Stimulated activated CD4-positive, alpha-beta T cell treated with anti-CD3 and anti-CD28 coated beads, TNF-alpha, amount 100 ng/mL, for 48 hours (primary cell): ENCODE data around the gene CDKAL1.

Source experiments
- DNase-seq, 3 donors: peaks; one replicate each; pipeline ENCODE4 v3.0.0-alpha.2; 2020; ENCODE audit warnings: low read depth in 3 of 3

The CDKAL1 gene

DNA sequence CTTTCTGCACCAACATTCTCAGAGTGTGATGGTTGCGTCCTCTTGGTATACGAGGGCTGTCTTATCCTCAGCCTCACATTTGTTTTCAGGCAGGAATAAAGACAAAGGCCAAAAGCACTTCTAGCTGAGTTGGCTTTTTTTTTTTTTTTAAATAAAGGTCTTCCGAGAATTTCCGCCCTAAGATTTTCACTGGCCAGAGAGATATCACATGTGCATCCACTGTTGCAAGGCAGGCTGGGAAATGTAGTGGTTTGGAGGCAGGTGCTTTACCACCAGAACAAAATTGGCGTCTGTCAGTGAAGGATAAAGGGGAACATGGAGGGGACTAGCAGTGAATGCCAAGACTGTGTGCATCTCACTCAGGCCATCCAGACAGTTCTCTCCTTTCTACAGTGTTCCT is 724.4 kb downstream of the CDKAL1 start:
- no peak for DNase-seq

DNA sequence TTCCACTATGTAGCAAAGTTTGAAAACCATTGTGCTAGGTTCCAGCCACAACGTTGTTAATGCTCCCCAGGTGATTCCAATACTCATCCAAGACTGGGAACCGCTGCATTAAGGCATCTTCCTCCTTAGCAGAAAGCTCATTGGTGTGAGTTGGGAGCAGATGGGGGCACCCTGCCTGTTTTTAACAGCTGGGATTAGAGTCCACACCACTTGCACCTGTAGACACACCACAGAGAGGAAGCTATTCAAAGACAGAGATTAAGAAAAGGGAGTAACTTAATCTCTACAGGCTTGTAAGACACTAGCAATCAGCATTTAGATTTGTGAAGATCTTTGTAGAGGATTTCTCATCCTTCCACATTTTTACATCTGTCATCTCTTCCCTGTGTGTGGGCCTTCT is 725.4 kb downstream of the CDKAL1 start:
- DNase-seq: no peak

DNA sequence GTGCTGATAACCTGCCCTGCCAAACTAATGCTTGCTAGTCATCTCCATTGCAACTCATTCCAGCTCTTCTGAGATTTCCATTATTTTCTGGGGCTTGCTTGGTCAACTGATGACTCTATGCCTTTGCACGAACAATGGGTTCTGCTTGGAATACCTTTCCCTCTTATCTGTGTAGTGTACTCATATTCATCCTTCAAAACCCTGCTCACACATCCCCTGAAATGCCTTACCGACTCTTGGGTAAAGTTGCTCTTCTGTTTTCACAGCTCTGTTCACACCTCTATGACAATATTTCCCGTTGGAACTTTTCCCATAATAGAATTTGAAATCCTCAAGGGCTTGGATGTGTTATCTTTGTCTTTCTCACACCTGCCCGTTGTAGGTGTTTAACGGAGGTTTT is 728.2 kb downstream of the CDKAL1 start:
- no peak for DNase-seq

DNA sequence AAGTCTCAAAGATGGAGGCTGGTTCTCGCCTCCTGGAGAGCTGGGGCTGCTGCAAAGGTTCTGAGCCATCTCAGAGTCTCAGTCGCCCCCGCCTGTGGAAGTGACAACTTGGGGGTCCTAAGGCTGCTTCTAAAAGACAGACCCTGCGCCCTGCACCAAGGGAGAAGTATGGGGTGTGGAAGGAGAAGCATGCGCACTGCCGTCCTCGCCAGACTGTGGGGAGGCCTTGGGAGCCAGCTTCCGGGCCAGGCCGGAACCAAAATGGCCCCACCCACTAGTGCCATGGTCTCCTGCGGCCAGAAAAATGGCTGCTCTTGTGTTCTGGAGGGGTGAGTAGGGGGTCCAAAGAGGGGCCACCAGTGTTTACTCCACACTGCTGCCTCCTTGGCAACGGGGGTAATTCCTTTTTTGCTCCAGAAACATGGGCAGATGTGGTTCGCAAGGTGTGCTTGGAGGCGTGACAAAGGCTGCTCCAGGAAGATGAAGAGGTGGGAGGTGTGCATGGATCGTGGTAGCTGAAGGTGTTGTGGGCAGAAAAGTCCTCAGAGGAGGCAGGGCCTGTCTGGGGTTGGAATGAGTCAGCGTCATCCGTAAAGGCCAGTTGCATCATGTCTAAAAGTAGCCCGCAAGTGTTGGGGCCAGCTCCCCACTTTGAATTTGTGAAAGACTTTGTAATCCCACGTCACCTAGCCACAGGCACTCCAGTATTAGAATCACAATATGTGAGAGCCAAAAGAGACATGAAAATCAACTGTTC is 729.5 kb downstream of the CDKAL1 start:
- DNase-seq: no peak

DNA sequence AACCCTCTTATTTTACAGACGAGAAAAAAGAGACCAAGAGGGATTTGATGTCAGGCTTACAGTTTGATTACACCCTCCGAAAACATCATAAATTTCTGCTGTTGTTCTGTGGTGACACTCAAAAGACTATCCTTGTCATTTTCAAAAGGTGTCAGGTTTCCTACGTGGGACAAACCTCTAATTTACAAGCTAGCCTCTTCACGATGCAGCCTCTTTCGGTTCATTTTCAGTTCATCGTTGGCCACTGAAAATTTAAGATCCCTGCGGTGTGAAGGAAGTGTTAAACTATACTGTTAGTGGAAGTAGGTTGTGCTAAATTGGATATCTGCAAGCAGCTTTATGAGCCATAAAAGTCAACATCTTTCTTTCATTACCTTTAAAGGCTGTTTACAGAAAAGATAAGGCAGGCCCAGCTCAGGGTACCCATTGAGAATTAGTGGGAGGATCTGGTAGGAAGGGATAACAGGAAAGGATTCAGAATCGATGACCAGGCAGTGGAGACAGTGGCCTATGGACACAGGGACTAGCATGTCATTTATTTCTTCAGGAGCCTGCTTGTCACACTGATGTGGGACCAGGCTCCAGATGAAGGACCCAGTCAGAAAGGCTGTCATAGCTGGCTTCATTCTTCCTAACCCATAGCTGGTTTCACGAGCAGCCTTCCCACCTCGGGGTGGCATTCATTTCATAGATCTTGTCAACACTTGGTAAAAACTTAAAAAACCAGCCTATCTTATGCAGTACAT is 730.2 kb downstream of the CDKAL1 start:
- no peak for DNase-seq

DNA sequence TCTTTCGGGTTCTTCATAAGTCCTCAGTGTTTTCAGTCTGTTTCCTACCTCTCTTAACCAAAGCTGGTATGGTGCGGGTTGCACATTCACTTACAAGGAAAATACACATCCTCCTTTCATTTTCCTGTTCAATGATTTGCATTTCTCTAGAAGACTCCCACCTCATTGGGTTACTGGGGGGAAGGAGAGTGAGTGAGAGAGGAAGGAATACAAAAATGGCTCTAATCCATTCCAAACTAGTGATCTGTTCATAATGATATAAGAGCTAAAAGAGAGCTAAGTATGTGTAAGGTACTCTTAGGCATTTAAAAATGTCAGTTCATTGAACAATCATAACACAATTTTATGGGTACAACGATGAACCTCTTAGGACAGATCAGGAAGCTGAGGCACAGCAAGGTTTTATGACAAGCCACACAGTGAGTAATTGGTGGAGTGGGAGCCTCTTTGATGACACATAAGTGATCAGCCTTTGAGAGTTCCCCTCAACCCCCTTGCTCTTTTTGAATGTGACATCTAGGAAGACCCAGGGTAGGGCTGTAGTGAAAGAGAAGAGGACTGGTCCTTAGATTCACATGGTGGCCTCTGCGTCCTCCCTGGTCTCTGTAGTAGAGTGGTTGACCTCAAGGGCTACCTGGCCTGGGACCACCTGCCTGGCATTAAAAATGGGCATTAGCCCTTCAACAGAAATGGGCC is 730.9 kb downstream of the CDKAL1 start:
- DNase-seq: peak in 2 of 3 donors; percentile 2 to 8

DNA sequence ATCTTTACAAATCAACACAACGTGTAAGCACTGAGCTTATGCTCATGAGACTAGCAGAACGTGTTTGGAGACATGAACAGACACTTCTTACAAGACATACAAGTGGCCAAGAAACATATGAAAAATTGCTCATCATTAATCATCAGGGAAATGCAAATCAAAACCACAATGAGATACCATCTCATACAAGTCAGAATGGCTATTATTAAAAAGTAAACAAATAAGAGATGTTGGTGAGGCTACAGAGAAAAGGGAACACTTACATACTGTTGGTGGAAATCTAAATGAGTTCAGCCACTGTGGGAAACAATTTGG is 731.4 kb downstream of the CDKAL1 start:
- DNase-seq: no peak

DNA sequence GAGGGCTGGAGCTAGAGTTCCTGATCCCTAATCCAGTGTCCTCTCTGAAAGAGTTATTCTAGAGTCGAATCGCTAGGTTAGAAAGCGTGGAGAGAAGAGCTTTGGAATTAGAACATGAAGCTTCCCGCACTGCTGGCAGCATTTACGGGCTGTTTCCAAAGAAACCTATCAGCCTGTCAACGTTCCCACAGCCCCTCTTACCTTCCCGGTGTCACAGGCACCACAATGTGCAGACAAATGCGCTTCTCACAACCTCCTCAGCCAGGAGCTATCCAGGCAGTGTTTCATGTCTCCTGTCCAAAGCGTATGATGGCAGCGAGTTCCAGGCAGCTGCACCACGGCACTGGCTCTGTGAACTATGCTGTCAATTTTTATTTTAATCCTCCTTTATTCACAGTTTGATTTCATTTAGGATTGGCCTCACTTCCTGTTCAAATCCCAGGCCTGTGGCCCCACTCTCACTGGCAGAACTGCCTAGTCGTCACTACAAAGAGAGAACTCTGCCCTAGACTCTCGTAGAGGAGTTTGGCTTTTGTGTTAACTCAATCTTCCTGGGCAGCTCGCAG is 736.5 kb downstream of the CDKAL1 start:
- no peak for DNase-seq

DNA sequence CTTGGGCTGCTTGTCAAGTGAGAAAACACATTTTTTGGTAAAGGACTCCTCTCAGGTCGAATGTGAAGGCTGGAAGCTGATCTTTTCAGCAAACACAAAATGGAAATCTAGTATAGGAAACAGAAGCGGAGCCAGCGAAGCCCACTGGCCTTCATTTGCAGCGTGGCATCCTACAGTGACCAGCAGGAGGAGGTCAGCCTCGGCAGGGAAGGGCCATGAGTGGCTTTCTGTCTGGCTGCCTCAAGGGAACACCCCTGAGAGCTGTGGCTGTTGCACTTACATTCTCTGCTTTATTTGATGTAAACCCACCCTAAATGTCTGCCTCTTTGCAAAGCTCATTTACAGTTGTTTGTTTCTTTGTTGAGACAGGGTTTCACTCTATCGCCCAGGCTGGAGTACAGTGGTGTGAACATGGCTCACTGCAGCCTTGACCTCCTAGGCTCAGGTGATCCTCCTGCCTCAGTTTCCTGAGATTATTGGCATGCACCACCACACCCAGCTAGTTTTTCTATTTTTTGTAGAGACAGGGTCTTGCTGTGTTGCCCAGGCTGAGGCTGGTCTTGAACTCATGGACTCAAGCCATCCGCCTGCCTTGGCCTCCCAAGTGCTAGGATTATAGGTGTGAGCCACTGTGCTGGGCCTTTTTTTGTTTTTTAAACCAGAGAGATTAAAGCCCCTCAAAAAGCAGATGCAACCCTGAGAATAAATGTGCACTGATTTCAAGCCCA is 737.3 kb downstream of the CDKAL1 start:
- DNase-seq: no peak

DNA sequence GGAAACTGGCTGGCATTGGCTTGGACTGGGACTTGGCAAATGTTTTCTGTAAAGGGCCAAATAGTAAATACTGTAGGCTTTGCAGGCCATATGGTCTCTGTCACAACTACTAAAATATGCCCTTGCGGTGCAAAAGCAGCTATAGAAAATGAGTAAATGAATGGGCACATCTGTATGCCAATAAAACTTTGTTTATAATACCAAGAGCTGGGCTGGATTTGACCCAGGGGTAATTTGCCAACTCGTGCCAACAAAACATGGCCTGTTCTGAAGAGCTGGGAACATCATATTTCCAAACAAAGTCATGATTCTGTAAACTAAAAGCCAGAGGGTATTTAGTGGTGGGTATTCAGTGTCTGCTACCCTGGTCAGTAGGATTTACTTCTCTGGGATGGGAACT is 739.2 kb downstream of the CDKAL1 start:
- no peak for DNase-seq

DNA sequence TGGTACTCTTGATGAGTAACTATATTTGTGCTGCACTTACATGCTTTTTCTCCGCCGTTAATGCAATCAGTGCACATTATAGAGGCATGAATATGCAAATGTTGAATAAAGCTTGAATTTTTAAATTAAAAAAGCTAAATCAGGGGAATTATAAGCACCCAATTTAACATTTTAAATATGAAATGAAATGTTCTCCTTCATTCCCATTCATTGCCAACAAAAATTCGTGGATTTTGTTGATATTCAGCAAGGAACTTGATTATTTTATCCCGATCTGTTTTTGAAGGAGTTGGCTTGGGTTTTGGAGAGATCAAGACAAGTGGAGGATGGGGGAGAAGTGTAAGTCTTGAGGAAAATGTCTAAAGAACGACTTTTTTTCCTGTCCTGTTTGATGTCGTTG is 740.6 kb downstream of the CDKAL1 start:
- no peak for DNase-seq

DNA sequence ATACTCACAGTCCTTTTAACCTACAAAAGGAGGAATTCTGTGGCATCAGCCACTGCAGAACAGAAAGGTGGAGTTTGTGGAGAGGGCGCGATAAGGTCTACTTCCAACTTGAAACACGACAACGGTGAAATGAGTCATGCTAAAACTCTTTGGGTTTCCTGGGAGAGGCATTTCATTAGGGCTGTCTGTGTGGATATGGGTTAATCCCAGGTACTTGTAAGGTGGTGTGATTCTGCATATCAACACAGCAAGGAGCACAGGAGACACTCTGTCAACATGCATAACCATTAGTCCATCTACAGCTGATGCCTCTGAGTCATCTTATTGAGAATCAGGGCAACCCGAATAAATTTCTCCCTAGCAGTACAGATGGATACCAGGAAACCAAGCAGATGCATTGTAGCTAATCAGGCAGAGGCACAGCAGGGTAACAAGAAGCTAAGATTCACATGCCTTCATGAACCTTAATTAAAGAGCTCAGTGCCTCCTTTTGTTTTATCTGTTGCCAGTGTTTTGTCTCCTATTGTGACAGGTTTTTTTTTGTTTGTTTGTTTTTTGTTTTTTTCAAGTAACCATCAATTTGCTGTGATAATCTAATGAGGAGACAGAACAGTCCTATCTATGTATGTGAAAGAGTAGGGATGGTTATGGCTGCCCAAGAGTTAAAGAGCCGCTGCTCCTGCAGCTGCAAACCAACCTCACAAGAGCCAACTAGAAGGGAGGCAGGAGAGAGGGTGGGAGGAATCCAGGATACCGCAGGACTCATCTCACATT is 743.5 kb downstream of the CDKAL1 start:
- DNase-seq: no peak

DNA sequence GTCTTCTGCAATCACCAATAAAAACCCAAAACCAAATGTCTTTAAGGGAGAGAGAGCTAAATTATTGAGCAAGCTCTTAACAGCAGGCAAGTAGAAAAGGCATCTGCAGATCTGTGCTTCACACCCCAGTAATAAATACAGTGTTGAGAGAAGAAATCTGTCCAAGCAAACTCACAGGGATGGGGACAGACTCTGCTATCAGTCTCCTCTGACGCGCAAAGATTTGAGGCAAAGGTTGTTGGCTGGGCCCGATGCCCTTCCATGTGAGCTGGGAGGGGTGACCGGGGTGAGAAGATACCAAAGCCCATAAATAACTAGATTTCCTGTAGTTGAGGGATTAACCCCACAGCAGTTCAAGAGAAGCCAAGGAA is 744.1 kb downstream of the CDKAL1 start:
- DNase-seq: no peak

DNA sequence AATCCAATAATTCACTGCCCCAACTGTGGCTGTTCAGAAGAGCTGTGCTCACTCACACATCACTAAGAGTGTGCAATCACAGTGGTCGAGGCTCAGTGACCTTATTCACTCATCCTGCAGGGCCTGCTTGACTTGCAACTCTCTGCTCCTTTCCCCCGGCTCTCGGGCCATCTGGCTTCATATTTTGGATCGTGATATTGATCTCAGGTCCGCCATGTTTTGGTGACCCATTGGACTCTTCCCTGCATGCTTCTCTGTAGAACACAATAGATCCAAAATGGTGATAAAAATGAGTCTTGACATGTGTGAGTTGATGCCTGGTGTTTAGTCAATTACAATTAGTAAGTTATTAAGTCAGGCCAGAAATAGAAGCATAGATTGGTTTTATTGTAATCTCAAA is 745.4 kb downstream of the CDKAL1 start:
- no peak for DNase-seq

DNA sequence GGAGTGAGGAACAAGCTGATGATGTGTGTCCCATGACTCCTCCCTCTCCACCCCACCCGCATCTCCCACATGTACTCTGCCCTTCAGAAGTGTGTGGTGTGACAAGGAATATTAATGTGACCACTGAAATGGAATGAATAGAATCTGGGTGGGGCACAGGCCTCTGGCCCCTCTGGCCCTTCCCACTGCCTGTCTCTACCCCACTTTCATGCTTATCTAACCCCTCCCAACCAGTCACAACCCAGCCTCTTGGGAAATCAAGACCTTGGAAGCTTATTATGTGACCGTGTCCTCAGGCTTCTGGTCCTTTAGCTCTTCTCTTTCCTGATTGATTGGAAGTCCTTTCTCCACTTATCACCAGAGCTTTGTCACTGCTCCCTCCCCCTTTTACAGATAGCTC is 747.1 kb downstream of the CDKAL1 start:
- no peak for DNase-seq
